OCI-LY1 (cell line): Measurements from ENCODE around the gene GNAT1.

Experiments used
- H2AFZ ChIP-seq: fragments of 200-600 bp; sonication (generic), shearing (Covaris generic); 2 replicates; pipeline ENCODE4 v1.6.0; 2014; ENCODE audit warnings: antibody characterized with exemption, mild to moderate bottlenecking, low read length
- H3F3A ChIP-seq: fragments of 200-600 bp; sonication (generic), shearing (Covaris generic); 2 replicates; pipeline ENCODE4 v1.6.0; 2014; ENCODE audit warnings: mild to moderate bottlenecking, antibody characterized with exemption, low read length, moderate library complexity; ENCODE audit not compliant: insufficient read depth
- H3K27ac ChIP-seq: fragments of 200-600 bp; sonication (generic); 2 replicates; pipeline ENCODE4 v1.5.1; 2014; ENCODE audit warnings: low read length, mixed run types, mild to moderate bottlenecking, low read depth; ENCODE audit not compliant: poor library complexity, severe bottlenecking
- H3K27me3 ChIP-seq: fragments of 200-600 bp; sonication (generic); 2 replicates; pipeline ENCODE4 v1.6.0; 2014; ENCODE audit warnings: antibody characterized with exemption, mild to moderate bottlenecking, low read length, moderate library complexity; ENCODE audit not compliant: insufficient read depth
- H3K36me3 ChIP-seq: fragments of 200-600 bp; sonication (generic); 2 replicates; pipeline ENCODE4 v1.6.1; 2014; ENCODE audit warnings: mild to moderate bottlenecking, antibody characterized with exemption, low read length, moderate library complexity, mixed read lengths; ENCODE audit not compliant: insufficient read depth
- H3K4me1 ChIP-seq: fragments of 200-600 bp; sonication (generic); 2 replicates; pipeline ENCODE4 v1.5.1; 2014; ENCODE audit warnings: mild to moderate bottlenecking, low read length, moderate library complexity; ENCODE audit not compliant: insufficient read depth, severe bottlenecking
- H3K4me2 ChIP-seq: fragments of 200-600 bp; sonication (generic), shearing (Covaris generic); 2 replicates; pipeline ENCODE4 v1.6.1; 2014; ENCODE audit warnings: low read length
- H3K4me3 ChIP-seq: fragments of 200-600 bp; sonication (generic); 2 replicates; pipeline ENCODE4 v1.5.1; 2014; ENCODE audit warnings: low read length, low read depth, mild to moderate bottlenecking, mixed read lengths; ENCODE audit not compliant: poor library complexity, severe bottlenecking
- H3K79me2 ChIP-seq: fragments of 200-600 bp; shearing (Covaris generic); 2 replicates; pipeline ENCODE4 v1.6.1; 2016; ENCODE audit warnings: mixed run types, low read length, mixed read lengths; ENCODE audit not compliant: insufficient read depth
- H3K9ac ChIP-seq: fragments of 200-600 bp; sonication (generic), shearing (Covaris generic); 2 replicates; pipeline ENCODE4 v1.6.1; 2014; ENCODE audit warnings: mild to moderate bottlenecking, low read length, mixed read lengths
- H3K9me2 ChIP-seq: fragments of 200-600 bp; sonication (generic), shearing (Covaris generic); 2 replicates; pipeline ENCODE4 v1.6.1; 2014; ENCODE audit warnings: low read depth, mild to moderate bottlenecking, low read length, mixed read lengths
- H3K9me3 ChIP-seq: fragments of 200-600 bp; shearing (Covaris generic); 2 replicates; pipeline ENCODE4 v1.6.1; 2014; ENCODE audit warnings: low read length, mixed read lengths
- H4K20me1 ChIP-seq: fragments of 200-600 bp; sonication (generic), shearing (Covaris generic); 2 replicates; pipeline ENCODE4 v1.6.0; 2016; ENCODE audit warnings: mild to moderate bottlenecking, low read length; ENCODE audit not compliant: insufficient read depth
- CTCF ChIP-seq: fragments of 200-600 bp; sonication (generic), shearing (Covaris generic); IDR thresholded peaks from 2 replicates; pipeline ENCODE4 v1.5.1; 2017; ENCODE audit warnings: mild to moderate bottlenecking, antibody characterized with exemption, low read length, moderate library complexity, mixed read lengths
- EZH2 ChIP-seq: fragments of 200-600 bp; sonication (generic), shearing (Covaris generic); IDR thresholded peaks from 2 replicates; pipeline ENCODE4 v1.8.0; 2017; ENCODE audit warnings: borderline replicate concordance, mixed run types, mild to moderate bottlenecking, antibody characterized with exemption, low read length, moderate library complexity, mixed read lengths

GNAT1 gene

GRCh38 chr3:50218448-50218847 is 27.0 kb downstream of the GNAT1 start:
- Histone ChIP-seq H3K36me3 (no peaks in the 10 kb centered on the region), H3K27me3 (peaks cover 14% of the 10 kb centered on the region; the same call in 1 of the 2 replicates), H3K9me2 (no peaks in the 10 kb centered on the region), H3K9me3 (no peaks in the 10 kb centered on the region), H3K4me1 (no peaks in the 10 kb centered on the region), H2AFZ (no peak overlapping the region), H3K4me3 (no peak overlapping the region), H3K79me2 (no peaks in the 10 kb centered on the region), H4K20me1 (no peaks in the 10 kb centered on the region), H3K27ac (no peak overlapping the region), H3F3A (no peaks in the 10 kb centered on the region), H3K4me2 (no peak overlapping the region), H3K9ac (no peak overlapping the region)
- TF ChIP-seq CTCF: no peak
- TF ChIP-seq EZH2: no peak

GRCh38 chr3:50219285-50219684 is 27.9 kb downstream of the GNAT1 start:
- Histone ChIP-seq H3K9ac (no peak overlapping the region), H3K79me2 (no peaks in the 10 kb centered on the region), H3K9me3 (no peaks in the 10 kb centered on the region), H3K4me3 (no peak overlapping the region), H3K27me3 (peaks cover 14% of the 10 kb centered on the region; the same call in 1 of the 2 replicates), H3K9me2 (no peaks in the 10 kb centered on the region), H3K4me1 (no peaks in the 10 kb centered on the region), H3F3A (no peaks in the 10 kb centered on the region), H3K36me3 (no peaks in the 10 kb centered on the region), H3K27ac (no peak overlapping the region), H4K20me1 (no peaks in the 10 kb centered on the region), H3K4me2 (no peak overlapping the region), H2AFZ (no peak overlapping the region)
- no peak for TF ChIP-seq CTCF
- no peak for TF ChIP-seq EZH2

- Histone ChIP-seq H3K9me3 (no peaks in the 10 kb centered on the region), H3F3A (no peaks in the 10 kb centered on the region), H3K27me3 (peaks cover 14% of the 10 kb centered on the region; the same call in 1 of the 2 replicates), H3K36me3 (no peaks in the 10 kb centered on the region), H3K9ac (no peak overlapping the region), H2AFZ (no peak overlapping the region), H3K4me3 (no peak overlapping the region), H4K20me1 (no peaks in the 10 kb centered on the region), H3K4me1 (no peaks in the 10 kb centered on the region), H3K9me2 (no peaks in the 10 kb centered on the region), H3K79me2 (no peaks in the 10 kb centered on the region), H3K27ac (no peak overlapping the region), H3K4me2 (no peak overlapping the region)
- TF ChIP-seq EZH2: no peak
- TF ChIP-seq CTCF: no peak
Observed at GRCh38 chr3:50220109-50220508, 28.7 kb downstream of the GNAT1 start.
